PC-3 (cell line): Measurements from ENCODE around the gene EXD2.

Experiments used
- CTCF ChIP-seq: fragments of 300-600 bp; sonication (generic); conservative IDR thresholded peaks from 2 replicates; pipeline ENCODE4 v1.5.1; 2017; ENCODE audit warnings: antibody characterized with exemption, low read depth, mild to moderate bottlenecking, low read length
- EZH2phosphoT487 ChIP-seq: fragments of 300-600 bp; sonication (generic); IDR thresholded peaks from 2 replicates; pipeline ENCODE4 v1.6.1; 2018; ENCODE audit warnings: mild to moderate bottlenecking, antibody characterized with exemption, low read length, borderline replicate concordance

GRCh38 chr14:69281450-69282169 lies 90.3 kb downstream of the EXD2 start:
- no peak for TF ChIP-seq CTCF
- TF ChIP-seq EZH2phosphoT487 = no peak
